Measurements from ENCODE around the gene DNAJC13.

DNA sequence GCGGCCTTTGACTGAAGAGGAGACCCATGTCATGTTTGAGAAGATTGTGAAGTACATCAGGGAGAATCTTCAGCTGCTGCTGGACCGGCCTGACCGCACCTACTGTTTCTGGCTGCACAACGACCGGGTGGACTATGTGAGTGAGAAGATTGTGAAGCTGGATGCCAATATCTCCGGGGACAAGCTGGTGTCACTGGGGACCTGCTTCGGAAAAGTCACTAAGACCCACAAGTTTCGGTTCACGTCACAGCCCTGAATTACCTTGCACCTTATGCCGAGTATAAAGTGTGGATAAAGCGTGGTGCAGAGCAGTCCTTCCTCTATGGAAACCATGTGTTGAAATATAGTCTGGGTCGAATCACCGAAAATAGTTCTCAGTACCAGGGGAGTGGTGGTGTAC is 16.0 kb upstream of the DNAJC13 start:
- TF ChIP-seq CTCF (IDR thresholded peaks at IDR 0.05) (no peak), POLR2A (IDR thresholded peaks at IDR 0.05) (no peak)
